Measurements from ENCODE around the gene PUSL1.
"Not testable (repeated sequence)": the region's sequence is repeated elsewhere in the genome, so short reads cannot be mapped to it uniquely, and the experiment has no call there.

PUSL1 gene

GRCh38 chr1:1310476-1311053 lies 2.2 kb downstream of the PUSL1 start:
- DNase-seq, result no peak

- no peak for DNase-seq
Observed at GRCh38 chr1:1311107-1312104, 3.0 kb downstream of the PUSL1 start.

- no peak for DNase-seq
Observed at GRCh38 chr1:1312450-1313314, 4.3 kb downstream of the PUSL1 start.

GRCh38 chr1:1313500-1314236 lies 5.3 kb downstream of the PUSL1 start:
- DNase-seq, result no peak

GRCh38 chr1:1314237-1314586 lies 5.8 kb downstream of the PUSL1 start:
- no peak for DNase-seq

GRCh38 chr1:1314678-1315335 lies 6.4 kb downstream of the PUSL1 start:
- DNase-seq, result no peak

GRCh38 chr1:1315435-1315954 lies 7.1 kb downstream of the PUSL1 start:
- DNase-seq, result no peak

- not testable (repeated sequence) for DNase-seq
Observed at GRCh38 chr1:1316199-1316598, 7.8 kb downstream of the PUSL1 start.

- no peak for DNase-seq
Observed at GRCh38 chr1:1317420-1317819, 9.0 kb downstream of the PUSL1 start.

GRCh38 chr1:1318131-1318652 lies 9.8 kb downstream of the PUSL1 start:
- no peak for DNase-seq

GRCh38 chr1:1318777-1319645 lies 10.6 kb downstream of the PUSL1 start:
- DNase-seq, result no peak

GRCh38 chr1:1319646-1319941 lies 11.2 kb downstream of the PUSL1 start:
- no peak for DNase-seq

GRCh38 chr1:1320666-1321448 lies 12.5 kb downstream of the PUSL1 start:
- no peak for DNase-seq

GRCh38 chr1:1321477-1321876 lies 13.1 kb downstream of the PUSL1 start:
- DNase-seq, result no peak

GRCh38 chr1:1322418-1322817 lies 14.0 kb downstream of the PUSL1 start:
- no peak for DNase-seq

GRCh38 chr1:1322952-1323351 lies 14.6 kb downstream of the PUSL1 start:
- no peak for DNase-seq

GRCh38 chr1:1324084-1324523 lies 15.7 kb downstream of the PUSL1 start:
- no peak for DNase-seq

GRCh38 chr1:1324524-1325287 lies 16.3 kb downstream of the PUSL1 start, which contains the start of the genes CPTP and INTS11:
Gene CPTP (plus strand): TSS chr1:1324802. CDS start chr1:1326911, 2,109 bp downstream.
Gene INTS11 (minus strand): TSS chr1:1324660. CDS start chr1:1324608, 52 bp downstream.
- DNase-seq, result peak; percentile 96

All from T-helper 9 cell (primary cell).